IPS-NIHi7 (cell line): ENCODE data around the gene ARHGAP23.
"Not testable (repeated sequence)": the region's sequence is repeated elsewhere in the genome, so short reads cannot be mapped to it uniquely, and the experiment has no call there.

ENCODE experiments used
- DNase-seq: peaks from one replicate; pipeline ENCODE4 v3.0.0; 2012; ENCODE audit warnings: mixed read lengths; ENCODE audit errors: extremely low spot score

ARHGAP23 gene

GRCh38 chr17:38485681-38486298 is 57.5 kb downstream of the ARHGAP23 start:
- DNase-seq, result not testable (repeated sequence)

GRCh38 chr17:38489774-38490173 is 61.5 kb downstream of the ARHGAP23 start:
- DNase-seq, result not testable (repeated sequence)

- not testable (repeated sequence) for DNase-seq
These were observed 63.2 kb downstream of the ARHGAP23 start for GRCh38 chr17:38491346-38492066.

GRCh38 chr17:38492067-38493040 is 64.1 kb downstream of the ARHGAP23 start:
- DNase-seq, result peak; percentile 61

- not testable (repeated sequence) for DNase-seq
These were observed 65.9 kb downstream of the ARHGAP23 start for GRCh38 chr17:38494152-38494551.

GRCh38 chr17:38497656-38498055 is 69.4 kb downstream of the ARHGAP23 start:
- DNase-seq, result not testable (repeated sequence)

- no peak for DNase-seq
These were observed 70.1 kb downstream of the ARHGAP23 start for GRCh38 chr17:38498353-38498752.

- not testable (repeated sequence) for DNase-seq
These were observed 71.0 kb downstream of the ARHGAP23 start for GRCh38 chr17:38499230-38499629.

GRCh38 chr17:38501718-38502117 is 73.5 kb downstream of the ARHGAP23 start:
- DNase-seq, result not testable (repeated sequence)

- DNase-seq, result peak; percentile 18
These were observed 75.1 kb downstream of the ARHGAP23 start for GRCh38 chr17:38503286-38503913.

- no peak for DNase-seq
These were observed 76.0 kb downstream of the ARHGAP23 start for GRCh38 chr17:38504216-38504615.

GRCh38 chr17:38507436-38507835 is 79.2 kb downstream of the ARHGAP23 start:
- DNase-seq, result no peak

- no peak for DNase-seq
These were observed 79.8 kb downstream of the ARHGAP23 start for GRCh38 chr17:38507921-38508569.

- DNase-seq, result peak; percentile 44
These were observed 80.3 kb downstream of the ARHGAP23 start for GRCh38 chr17:38508570-38508950.

- peak; percentile 95 for DNase-seq
These were observed 80.9 kb downstream of the ARHGAP23 start for GRCh38 chr17:38508954-38509771.

GRCh38 chr17:38509772-38510420 is 81.6 kb downstream of the ARHGAP23 start:
- peak; percentile 47 for DNase-seq

- peak; percentile 83 for DNase-seq
These were observed 82.3 kb downstream of the ARHGAP23 start for GRCh38 chr17:38510421-38511149.

GRCh38 chr17:38511150-38512108 is 83.2 kb downstream of the ARHGAP23 start:
- peak; percentile 29 for DNase-seq
